HepG2 (cell line): ENCODE measurements around the gene DHX57. TPM values are rescaled to one million over a fixed set of nuclear protein-coding genes. Genes with fewer than 3 reads are reported as not detected.

Source experiments
- ETV5 ChIP-seq: IDR thresholded peaks from 2 replicates; pipeline ENCODE4 v1.6.1; 2018; ENCODE audit warnings: missing biosample characterization, missing genetic modification reagents, inconsistent platforms, borderline replicate concordance
- KDM4B ChIP-seq: sonication (generic); formaldehyde crosslinking; IDR thresholded peaks from 2 replicates; pipeline ENCODE4 v1.4.0; 2020; ENCODE audit warnings: missing genetic modification reagents
- MAFG ChIP-seq: sonication (generic); formaldehyde crosslinking; IDR thresholded peaks from 2 replicates; pipeline ENCODE4 v1.5.1; 2020; ENCODE audit warnings: mild to moderate bottlenecking, missing genetic modification reagents
- POLR2AphosphoS5 ChIP-seq: IDR thresholded peaks from 2 replicates; pipeline ENCODE4 v1.6.1; 2012; ENCODE audit warnings: low read depth, low read length
- PPARG ChIP-seq: conservative IDR thresholded peaks from 2 replicates; pipeline ENCODE4 v1.6.1; 2016; ENCODE audit warnings: missing biosample characterization, missing genetic modification reagents
- RORA ChIP-seq: sonication (generic); formaldehyde crosslinking; IDR thresholded peaks from 2 replicates; pipeline ENCODE4 v1.5.0; 2020; ENCODE audit warnings: mild to moderate bottlenecking, missing genetic modification reagents, moderate library complexity
- SRF ChIP-seq: IDR thresholded peaks from 2 replicates; pipeline ENCODE4 v1.6.1; 2011; ENCODE audit warnings: mild to moderate bottlenecking, low read depth, low read length, moderate library complexity
- ZC3H4 ChIP-seq: sonication (generic); formaldehyde crosslinking; IDR thresholded peaks from 2 replicates; pipeline ENCODE4 v1.4.0; 2020; ENCODE audit warnings: missing genetic modification reagents, borderline replicate concordance
- ZFP1 ChIP-seq: IDR thresholded peaks from 2 replicates; pipeline ENCODE4 v1.6.1; 2016
- ZKSCAN5 ChIP-seq: sonication (generic); formaldehyde crosslinking; IDR thresholded peaks from 2 replicates; pipeline ENCODE4 v1.5.1; 2020; ENCODE audit warnings: mild to moderate bottlenecking, missing genetic modification reagents
- ZNF160 ChIP-seq: sonication (generic); formaldehyde crosslinking; IDR thresholded peaks from 2 replicates; pipeline ENCODE4 v1.8.0; 2022; ENCODE audit warnings: mild to moderate bottlenecking, inconsistent platforms, missing genetic modification reagents
- ZNF546 ChIP-seq: sonication (generic); formaldehyde crosslinking; conservative IDR thresholded peaks from 2 replicates; pipeline ENCODE4 v1.8.1; 2023; ENCODE audit warnings: mild to moderate bottlenecking, missing genetic modification reagents
- polyA plus RNA-seq, 8 experiments: library from polyadenylated mRNA; depleted of rRNA in 3 of 8; stranded (reverse) in 7 of 8; unstranded in 1 of 8; fragments of >200 nt; fragmentation: Illumina TruSeq in 4 of 8; extraction: Trizol in 4 of 8; gene quantifications; 2 replicates each; pipeline versions ENCODE4 v1.2.1 to v1.2.3, GENCODE V29; 2011 to 2016; ENCODE audit warnings: low read depth in 4 of 8, missing spikeins in 1 of 8, mixed read lengths in 1 of 8; ENCODE audit not compliant: insufficient read depth in 1 of 8
- total RNA-seq, 5 experiments: library from RNA; depleted of rRNA; stranded (reverse); fragments of >200 nt; fragmentation: Illumina TruSeq; extraction: Trizol; gene quantifications; 2 replicates each; pipeline ENCODE4 v1.2.3, GENCODE V29; 2016; ENCODE audit warnings: low read depth in 1 of 5
- TF ChIP-seq, protein P1 (sequence below): sonication (generic); formaldehyde crosslinking; IDR thresholded peaks from 2 replicates; pipeline ENCODE4 v1.5.0; 2020; ENCODE audit warnings: missing genetic modification reagents

Gene DHX57
- total and polyA plus RNA-seq, 2 of the 13 experiments (the other 11 are each of a cell fraction or from before 2014, with no cell fraction given): 9.2 to 24.2 TPM

DNA sequence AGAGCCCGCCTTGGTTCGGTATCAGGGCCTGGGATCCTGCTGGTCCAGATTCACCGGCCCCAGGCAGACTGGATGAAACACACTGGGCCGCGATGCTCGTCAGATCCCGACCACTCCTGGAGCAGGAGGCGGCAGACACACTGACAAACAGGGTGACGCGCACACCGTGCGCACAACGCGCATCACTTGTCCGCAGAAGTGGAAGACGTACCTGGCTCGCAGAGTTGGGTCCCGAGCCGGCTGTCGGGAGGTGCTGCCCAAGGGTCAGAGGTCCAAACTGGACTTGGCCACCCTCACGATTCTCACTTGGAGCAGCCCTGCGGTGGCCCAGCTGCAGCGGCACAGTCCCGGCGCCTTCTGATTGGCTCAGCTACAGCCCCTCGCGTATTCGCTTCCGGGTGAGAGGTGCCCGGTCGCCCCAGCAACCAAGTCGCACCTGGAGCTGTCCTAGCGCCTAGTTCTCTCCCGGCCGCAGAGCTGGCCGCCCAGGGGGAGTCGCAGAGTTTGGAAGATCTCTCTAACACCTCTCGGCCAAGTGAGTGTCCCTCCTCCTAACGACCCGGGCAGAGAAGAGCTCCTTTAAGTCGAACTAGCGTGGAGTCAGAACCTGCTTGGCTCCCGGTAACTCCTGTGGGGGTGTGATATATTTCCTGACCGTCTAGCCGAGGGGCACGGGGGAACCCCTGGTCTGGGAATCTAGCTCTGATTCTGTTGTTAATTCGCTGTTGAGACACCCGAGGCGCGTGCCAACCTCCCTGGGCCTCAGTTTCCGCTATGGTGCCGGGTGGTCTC, at the start of gene DHX57, which contains the start of gene MORN2 (continued):
- TF ChIP-seq, protein P1, sequence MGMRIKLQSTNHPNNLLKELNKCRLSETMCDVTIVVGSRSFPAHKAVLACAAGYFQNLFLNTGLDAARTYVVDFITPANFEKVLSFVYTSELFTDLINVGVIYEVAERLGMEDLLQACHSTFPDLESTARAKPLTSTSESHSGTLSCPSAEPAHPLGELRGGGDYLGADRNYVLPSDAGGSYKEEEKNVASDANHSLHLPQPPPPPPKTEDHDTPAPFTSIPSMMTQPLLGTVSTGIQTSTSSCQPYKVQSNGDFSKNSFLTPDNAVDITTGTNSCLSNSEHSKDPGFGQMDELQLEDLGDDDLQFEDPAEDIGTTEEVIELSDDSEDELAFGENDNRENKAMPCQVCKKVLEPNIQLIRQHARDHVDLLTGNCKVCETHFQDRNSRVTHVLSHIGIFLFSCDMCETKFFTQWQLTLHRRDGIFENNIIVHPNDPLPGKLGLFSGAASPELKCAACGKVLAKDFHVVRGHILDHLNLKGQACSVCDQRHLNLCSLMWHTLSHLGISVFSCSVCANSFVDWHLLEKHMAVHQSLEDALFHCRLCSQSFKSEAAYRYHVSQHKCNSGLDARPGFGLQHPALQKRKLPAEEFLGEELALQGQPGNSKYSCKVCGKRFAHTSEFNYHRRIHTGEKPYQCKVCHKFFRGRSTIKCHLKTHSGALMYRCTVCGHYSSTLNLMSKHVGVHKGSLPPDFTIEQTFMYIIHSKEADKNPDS (CRISPR knock-in tag): peak; percentile 69; the same call in 1 of the 2 replicates
- TF ChIP-seq ZNF160 (CRISPR knock-in tag) (no peak; the same call in 1 of the 2 replicates), PPARG (CRISPR knock-in tag) (no peak), POLR2AphosphoS5 (peak; percentile 84), ZFP1 (CRISPR knock-in tag) (no peak), ZKSCAN5 (CRISPR knock-in tag) (no peak), SRF (no peak), RORA (no peak), ZNF546 (CRISPR knock-in tag) (peak; percentile 86), ETV5 (CRISPR knock-in tag) (no peak), KDM4B (peak; percentile 51; the same call in 1 of the 2 replicates), ZC3H4 (CRISPR knock-in tag) (0 out of 2 replicates have a peak, but pooled peaks have one; percentile 34), MAFG (CRISPR knock-in tag) (no peak)
- TF ChIP-seq, all 625 proteins: peak for 367
